Jurkat, Clone E6-1 (cell line): ENCODE data around the gene NOD1.
"Not testable (repeated sequence)": the region's sequence is repeated elsewhere in the genome, so short reads cannot be mapped to it uniquely, and the experiment has no call there.

ENCODE experiments used
- DNase-seq: peaks from one replicate; pipeline ENCODE4 v3.0.0-alpha.2; 2011; ENCODE audit warnings: low read depth, low spot score
- H3K4me3 ChIP-seq: 2 replicates; pipeline ENCODE4 v1.5.1; 2011; ENCODE audit warnings: mild to moderate bottlenecking, low read length, control low read depth, moderate library complexity

NOD1 gene

GRCh38 chr7:30507346-30507900 lies 28.8 kb upstream of the NOD1 start:
- H3K4me3 ChIP-seq, DNase-seq: not testable (repeated sequence)

- peak overlapping the region; percentile 95 for H3K4me3 ChIP-seq
- DNase-seq: no peak
These were observed 26.7 kb upstream of the NOD1 start for GRCh38 chr7:30505174-30505697.

- peak; percentile 97 for DNase-seq
- peak within 1 kb of the TSS; percentile 95 for H3K4me3 ChIP-seq
These were observed 26.0 kb upstream of the NOD1 start, which contains the start of gene GGCT for GRCh38 chr7:30504301-30505173. Gene GGCT (minus strand): TSS chr7:30504829. CDS start chr7:30504709, 120 bp downstream.

GRCh38 chr7:30503274-30504212 lies 25.0 kb upstream of the NOD1 start:
- peak overlapping the region; percentile 95 for H3K4me3 ChIP-seq
- DNase-seq: no peak

GRCh38 chr7:30502470-30503251 lies 24.1 kb upstream of the NOD1 start:
- H3K4me3 ChIP-seq: no peak overlapping the region

GRCh38 chr7:30501264-30501663 lies 22.7 kb upstream of the NOD1 start:
- DNase-seq: no peak
- no peak overlapping the region for H3K4me3 ChIP-seq

More at GRCh38 chr7:30502470-30503251, 24.1 kb upstream of the NOD1 start:
- no peak for DNase-seq

GRCh38 chr7:30493228-30493627 lies 14.6 kb upstream of the NOD1 start:
- H3K4me3 ChIP-seq: no peak overlapping the region
- DNase-seq: no peak

GRCh38 chr7:30491417-30491816 lies 12.8 kb upstream of the NOD1 start:
- DNase-seq: no peak
- H3K4me3 ChIP-seq: no peak overlapping the region

GRCh38 chr7:30487371-30487770 lies 8.8 kb upstream of the NOD1 start:
- DNase-seq: no peak
- H3K4me3 ChIP-seq: no peak overlapping the region

GRCh38 chr7:30485667-30486066 lies 7.1 kb upstream of the NOD1 start:
- no peak for DNase-seq
- no peak overlapping the region for H3K4me3 ChIP-seq

- DNase-seq: not testable (repeated sequence)
These were observed 2.8 kb upstream of the NOD1 start for GRCh38 chr7:30481416-30481815.

GRCh38 chr7:30479202-30480120 lies 877 bp upstream of the NOD1 start:
- peak overlapping the region; percentile 79 for H3K4me3 ChIP-seq
- peak; percentile 74 for DNase-seq

More at GRCh38 chr7:30481416-30481815, 2.8 kb upstream of the NOD1 start:
- H3K4me3 ChIP-seq: not testable (repeated sequence)

- no peak for DNase-seq
- no peak overlapping the region for H3K4me3 ChIP-seq
These were observed 2.0 kb downstream of the NOD1 start for GRCh38 chr7:30476459-30477145.

- H3K4me3 ChIP-seq: no peak overlapping the region
- DNase-seq: peak; percentile 40
These were observed 3.0 kb downstream of the NOD1 start for GRCh38 chr7:30475580-30475979.

- no peak for DNase-seq
- no peak overlapping the region for H3K4me3 ChIP-seq
These were observed 3.7 kb downstream of the NOD1 start for GRCh38 chr7:30474893-30475292.

- DNase-seq: no peak
- H3K4me3 ChIP-seq: no peak overlapping the region
These were observed 4.1 kb downstream of the NOD1 start for GRCh38 chr7:30474485-30474884.

- DNase-seq: no peak
- no peak overlapping the region for H3K4me3 ChIP-seq
These were observed 4.7 kb downstream of the NOD1 start for GRCh38 chr7:30473903-30474302.
